ENCODE data around the gene CRYGC. TPM values are rescaled to one million over a fixed set of nuclear protein-coding genes. Genes with fewer than 3 reads are reported as not detected.

Gene CRYGC
- polyA plus RNA-seq, 3 donors, result not detected

DNA sequence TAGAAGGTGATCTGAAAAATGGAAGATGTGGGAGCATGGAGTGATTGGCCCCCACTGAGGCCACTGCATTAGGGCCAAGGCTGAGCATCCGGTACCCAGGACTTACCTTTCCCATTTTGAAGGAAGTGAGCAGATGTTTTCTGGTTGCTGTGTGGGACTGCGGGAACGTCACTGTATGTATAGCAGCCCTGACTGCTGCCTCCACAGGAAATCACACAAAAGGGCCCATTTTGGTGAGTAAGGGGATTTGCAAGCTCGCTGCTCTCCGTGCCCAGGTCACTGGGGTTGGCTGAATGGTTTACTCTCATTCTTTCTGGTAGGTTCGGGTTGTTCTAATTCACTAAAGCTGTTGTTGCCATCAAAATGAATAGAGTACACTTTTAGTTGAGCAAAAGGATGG, 16.4 kb upstream of the CRYGC start, which contains the start of gene CRYGB:
Gene CRYGB (minus strand): TSS at position 153 of the 400 bp plus-strand sequence. CDS start 38 bp downstream, at position 115.
- no peaks in the 10 kb centered on the region for H3K9me3 ChIP-seq (replicated peaks in 1 of 2; ENCODE audit: control insufficient read depth in 1 of 2, insufficient read depth in 1 of 2, low read length in 2 of 2)
- intact Hi-C loops (cut with micrococcal nuclease), result no loop called here
- H3K27me3 ChIP-seq (ENCODE audit: control insufficient read depth in 2 of 2, insufficient read depth in 2 of 2, low read length in 2 of 2), result no peaks in the 10 kb centered on the region
- Mint-ChIP-seq H3K27ac (no peak within 1 kb of the TSS), H3K27me3 (ENCODE audit: low read depth in 3 of 3) (peaks cover 0 to 4% (median 0%) of the 10 kb centered on the region in 3 donors), H3K9me3 (peaks cover 4 to 10% (median 6%) of the 10 kb centered on the region in 7 donors), H3K4me1 (peaks cover 5% of the 10 kb centered on the region), H3K36me3 (no peaks in the 10 kb centered on the region), H3K4me3 (no peak within 1 kb of the TSS)
- no peak within 1 kb of the TSS for H3K4me3 ChIP-seq (replicated peaks in 1 of 3; ENCODE audit: low read depth in 2 of 3, low read length in 3 of 3)
- no peaks in the 10 kb centered on the region for H4K20me1 ChIP-seq (ENCODE audit: insufficient read depth, low read length)
- H3K79me2 ChIP-seq (ENCODE audit: insufficient read depth, low read length), result no peaks in the 10 kb centered on the region
- no peak within 1 kb of the TSS for H3K4me2 ChIP-seq (replicated peaks; ENCODE audit: extremely low read depth, low read length, poor library complexity, severe bottlenecking)
- DNase-seq, result no peak
- H3K4me1 ChIP-seq (ENCODE audit: control insufficient read depth in 1 of 2, insufficient read depth in 2 of 2, low read length in 2 of 2), result no peaks in the 10 kb centered on the region
- TF ChIP-seq, protein P1, sequence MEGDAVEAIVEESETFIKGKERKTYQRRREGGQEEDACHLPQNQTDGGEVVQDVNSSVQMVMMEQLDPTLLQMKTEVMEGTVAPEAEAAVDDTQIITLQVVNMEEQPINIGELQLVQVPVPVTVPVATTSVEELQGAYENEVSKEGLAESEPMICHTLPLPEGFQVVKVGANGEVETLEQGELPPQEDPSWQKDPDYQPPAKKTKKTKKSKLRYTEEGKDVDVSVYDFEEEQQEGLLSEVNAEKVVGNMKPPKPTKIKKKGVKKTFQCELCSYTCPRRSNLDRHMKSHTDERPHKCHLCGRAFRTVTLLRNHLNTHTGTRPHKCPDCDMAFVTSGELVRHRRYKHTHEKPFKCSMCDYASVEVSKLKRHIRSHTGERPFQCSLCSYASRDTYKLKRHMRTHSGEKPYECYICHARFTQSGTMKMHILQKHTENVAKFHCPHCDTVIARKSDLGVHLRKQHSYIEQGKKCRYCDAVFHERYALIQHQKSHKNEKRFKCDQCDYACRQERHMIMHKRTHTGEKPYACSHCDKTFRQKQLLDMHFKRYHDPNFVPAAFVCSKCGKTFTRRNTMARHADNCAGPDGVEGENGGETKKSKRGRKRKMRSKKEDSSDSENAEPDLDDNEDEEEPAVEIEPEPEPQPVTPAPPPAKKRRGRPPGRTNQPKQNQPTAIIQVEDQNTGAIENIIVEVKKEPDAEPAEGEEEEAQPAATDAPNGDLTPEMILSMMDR (IDR thresholded peaks at IDR 0.05), result no peak
- WGBS (ENCODE audit: insufficient coverage), result 66% methylated on average over 3 of the region's 6 CpGs
- no peak within 1 kb of the TSS for H2AFZ ChIP-seq (ENCODE audit: insufficient read depth, low read depth, low read length, poor library complexity, severe bottlenecking)
- no peak within 1 kb of the TSS for H3K27ac ChIP-seq (ENCODE audit: low read depth in 1 of 2, low read length in 2 of 2)
- H3K36me3 ChIP-seq (replicated peaks in 1 of 2; ENCODE audit: control insufficient read depth in 1 of 2, insufficient read depth in 2 of 2, low read length in 2 of 2), result no peaks in the 10 kb centered on the region
- no peak within 1 kb of the TSS for H3K9ac ChIP-seq (ENCODE audit: insufficient read depth, low read length, poor library complexity, severe bottlenecking)

- H4K20me1 ChIP-seq (ENCODE audit: insufficient read depth, low read length), result no peaks in the 10 kb centered on the region
- no peaks in the 10 kb centered on the region for H3K27me3 ChIP-seq (ENCODE audit: control insufficient read depth in 2 of 2, insufficient read depth in 2 of 2, low read length in 2 of 2)
- H3K4me3 ChIP-seq (replicated peaks in 1 of 3; ENCODE audit: low read depth in 2 of 3, low read length in 3 of 3), result no peak overlapping the region
- H3K27ac Mint-ChIP-seq, result peak overlapping the region in 1 of 7 donors; percentile 60
- H3K27ac ChIP-seq (ENCODE audit: low read depth in 1 of 2, low read length in 2 of 2), result no peak overlapping the region
- H3K4me3 Mint-ChIP-seq, result no peak overlapping the region
- H3K9me3 Mint-ChIP-seq, result peaks cover 2 to 23% (median 13%) of the 10 kb centered on the region in 7 donors
- no peaks in the 10 kb centered on the region for H3K4me1 ChIP-seq (ENCODE audit: control insufficient read depth in 1 of 2, insufficient read depth in 2 of 2, low read length in 2 of 2)
- H3K36me3 ChIP-seq (replicated peaks in 1 of 2; ENCODE audit: control insufficient read depth in 1 of 2, insufficient read depth in 2 of 2, low read length in 2 of 2), result no peaks in the 10 kb centered on the region
- no peak overlapping the region for H3K4me2 ChIP-seq (replicated peaks; ENCODE audit: extremely low read depth, low read length, poor library complexity, severe bottlenecking)
- no peak overlapping the region for H3K9ac ChIP-seq (ENCODE audit: insufficient read depth, low read length, poor library complexity, severe bottlenecking)
- peaks cover 0 to 12% of the 10 kb centered on the region in 2 donors for H3K9me3 ChIP-seq (replicated peaks in 1 of 2; ENCODE audit: control insufficient read depth in 1 of 2, insufficient read depth in 1 of 2, low read length in 2 of 2)
- no peaks in the 10 kb centered on the region for H3K36me3 Mint-ChIP-seq
- no peaks in the 10 kb centered on the region for H3K79me2 ChIP-seq (ENCODE audit: insufficient read depth, low read length)
- intact Hi-C loops (cut with micrococcal nuclease), result no loop called here
- H2AFZ ChIP-seq (ENCODE audit: insufficient read depth, low read depth, low read length, poor library complexity, severe bottlenecking), result no peak overlapping the region
- TF ChIP-seq, protein P1 (IDR thresholded peaks at IDR 0.05), result no peak
- no peaks in the 10 kb centered on the region for H3K4me1 Mint-ChIP-seq
- WGBS (ENCODE audit: insufficient coverage), result 76% methylated on average over 5 of the region's 14 CpGs
- no peak for DNase-seq
- H3K27me3 Mint-ChIP-seq (ENCODE audit: low read depth in 3 of 3), result peaks cover 0 to 3% (median 0%) of the 10 kb centered on the region in 3 donors
These were observed 13.5 kb upstream of the CRYGC start for GRCh38 chr2:208142925-208143799.
